Keratinocyte (primary cell): ENCODE data around the gene NOL3. TPM values are rescaled to one million over a fixed set of nuclear protein-coding genes. Genes with fewer than 3 reads are reported as not detected.

ENCODE experiments used
- DNase-seq: peaks from one replicate; pipeline ENCODE4 v3.0.0-alpha.2; 2011; ENCODE audit warnings: low read depth, missing footprints, low spot score
- FAIRE-seq: peaks from 2 replicates; lab custom pipeline; 2011; peaks lifted over from hg19 to GRCh38; lab: Jason Lieb, UNC
- H2AFZ ChIP-seq: 2 replicates; pipeline ENCODE4 v1.6.0; 2012; ENCODE audit warnings: low read length, control low read depth, inconsistent platforms; ENCODE audit not compliant: control insufficient read depth
- H3K27ac ChIP-seq: 2 replicates; pipeline ENCODE4 v1.5.1; 2011; ENCODE audit warnings: low read length; ENCODE audit not compliant: control insufficient read depth, insufficient read depth
- H3K27me3 ChIP-seq: 3 replicates; pipeline ENCODE4 v1.6.0; 2011; ENCODE audit warnings: low read length; ENCODE audit not compliant: control insufficient read depth, insufficient read depth; ENCODE audit errors: extremely low read depth
- H3K36me3 ChIP-seq, 2 experiments: 2 replicates in 1 of 2; 3 replicates in 1 of 2; pipeline ENCODE4 v1.5.1; 2011; ENCODE audit warnings: low read length in 2 of 2, mild to moderate bottlenecking in 1 of 2; ENCODE audit not compliant: control insufficient read depth in 2 of 2, insufficient read depth in 2 of 2; ENCODE audit errors: extremely low read depth in 1 of 2
- H3K4me1 ChIP-seq: 3 replicates; pipeline ENCODE4 v1.5.1; 2011; ENCODE audit warnings: low read length; ENCODE audit not compliant: control insufficient read depth, insufficient read depth; ENCODE audit errors: extremely low read depth
- H3K4me2 ChIP-seq: 3 replicates; pipeline ENCODE4 v1.6.0; 2011; ENCODE audit warnings: low read depth, low read length; ENCODE audit not compliant: control insufficient read depth, insufficient read depth; ENCODE audit errors: extremely low read depth
- H3K4me3 ChIP-seq, 3 experiments: fragments of 200-600 bp in 1 of 3; sonication (generic) in 1 of 3; 2 replicates in 2 of 3; 3 replicates in 1 of 3; pipeline ENCODE4 v1.5.1; 2011 to 2016; ENCODE audit warnings: low read length in 3 of 3, mild to moderate bottlenecking in 3 of 3, control low read depth in 2 of 3, inconsistent platforms in 1 of 3, low read depth in 1 of 3, mixed read lengths in 1 of 3, mixed run types in 1 of 3, moderate library complexity in 1 of 3; ENCODE audit not compliant: control insufficient read depth in 2 of 3, insufficient read depth in 2 of 3; ENCODE audit errors: extremely low read depth in 1 of 3
- H3K79me2 ChIP-seq: 2 replicates; pipeline ENCODE4 v1.6.0; 2012; ENCODE audit warnings: low read length; ENCODE audit not compliant: control insufficient read depth, insufficient read depth
- H3K9ac ChIP-seq: 3 replicates; pipeline ENCODE4 v1.6.0; 2011; ENCODE audit warnings: low read length; ENCODE audit not compliant: control insufficient read depth, insufficient read depth; ENCODE audit errors: extremely low read depth
- H3K9me1 ChIP-seq: 3 replicates; pipeline ENCODE4 v1.6.0; 2011; ENCODE audit warnings: low read length; ENCODE audit not compliant: control insufficient read depth, insufficient read depth; ENCODE audit errors: extremely low read depth
- H3K9me3 ChIP-seq: 2 replicates; pipeline ENCODE4 v1.5.1; 2012; ENCODE audit warnings: low read depth, low read length; ENCODE audit not compliant: control insufficient read depth
- H4K20me1 ChIP-seq: 3 replicates; pipeline ENCODE4 v1.6.0; 2011; ENCODE audit warnings: low read length; ENCODE audit not compliant: control insufficient read depth, insufficient read depth; ENCODE audit errors: extremely low read depth
- EZH2 ChIP-seq: IDR thresholded peaks from one replicate; pipeline ENCODE4 v1.6.1; 2012; ENCODE audit warnings: inconsistent platforms, mild to moderate bottlenecking, low read length, moderate library complexity
- dilution Hi-C: fragments of 300-500 bp; cut with MboI; formaldehyde crosslinking; loops from one replicate; pipeline ENCODE4 v1.7.0; 2020; ENCODE audit warnings: low sequenced_read_pairs; ENCODE audit not compliant: extremely low pct_ligation_motif_present
- polyA plus RNA-seq, 5 experiments: library from polyadenylated mRNA; depleted of rRNA in 3 of 5; stranded (reverse) in 3 of 5; stranded (forward) in 1 of 5; unstranded in 1 of 5; fragments of >200 nt; gene quantifications; 1 replicate in 1 of 5; 2 replicates in 3 of 5; 3 replicates in 1 of 5; pipeline versions ENCODE4 v1.2.1 to v1.2.3, GENCODE V29; 2011 to 2012; ENCODE audit warnings: missing spikeins in 2 of 5, low read depth in 1 of 5, low replicate concordance in 1 of 5
- TF ChIP-seq, protein P1 (sequence below), 3 experiments: IDR thresholded peaks in 1 of 3; conservative IDR thresholded peaks in 1 of 3; optimal IDR thresholded peaks in 1 of 3; 2 replicates in 2 of 3; 3 replicates in 1 of 3; pipeline versions ENCODE3 to v1.5.1; 2011; ENCODE audit warnings: low read length in 3 of 3, mild to moderate bottlenecking in 3 of 3, moderate library complexity in 2 of 3, control low read depth in 1 of 3, inconsistent platforms in 1 of 3; ENCODE audit not compliant: insufficient read depth in 2 of 3; ENCODE audit errors: extremely low read depth in 1 of 3

NOL3 gene
- polyA plus RNA-seq, 1 donor (not counting 4 experiments of a cell fraction or from before 2014, with no cell fraction given) = 16.8 TPM

DNA sequence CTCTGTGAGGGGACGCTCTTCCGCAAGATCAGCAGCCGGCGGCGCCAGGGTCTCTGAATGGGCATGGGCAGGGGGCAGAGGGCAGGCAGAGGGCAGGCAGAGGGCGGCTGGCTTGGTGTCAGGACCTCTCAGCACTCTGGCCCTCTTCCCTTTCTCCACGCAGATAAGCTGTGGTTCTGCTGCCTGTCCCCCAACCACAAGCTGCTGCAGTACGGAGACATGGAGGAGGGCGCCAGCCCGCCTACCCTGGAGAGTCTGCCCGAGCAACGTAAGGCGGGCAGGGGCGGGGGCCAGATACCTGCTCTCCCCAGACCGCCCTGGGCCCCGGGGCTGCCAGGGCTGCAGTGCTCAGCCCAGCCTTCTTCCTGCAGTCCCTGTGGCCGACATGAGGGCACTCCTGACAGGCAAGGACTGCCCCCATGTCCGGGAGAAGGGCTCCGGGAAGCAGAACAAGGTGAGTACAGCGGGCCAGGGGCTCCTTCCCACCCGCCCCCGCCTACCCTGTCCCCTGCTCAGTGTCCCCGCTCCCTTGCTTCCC, 32.7 kb downstream of the NOL3 start:
- no peak overlapping the region for H3K9ac ChIP-seq
- peaks cover 9% of the 10 kb centered on the region for H3K79me2 ChIP-seq
- DNase-seq (no peak), FAIRE-seq (no peak)
- dilution Hi-C loops = no loop called here
- no peak overlapping the region for H2AFZ ChIP-seq
- no peaks in the 10 kb centered on the region for H3K9me3 ChIP-seq
- H3K4me1 ChIP-seq = peaks cover 36% of the 10 kb centered on the region
- H3K9me1 ChIP-seq = peaks cover 6% of the 10 kb centered on the region
- H3K27me3 ChIP-seq = no peaks in the 10 kb centered on the region
- H3K4me3 ChIP-seq = no peak overlapping the region
- TF ChIP-seq, protein P1, sequence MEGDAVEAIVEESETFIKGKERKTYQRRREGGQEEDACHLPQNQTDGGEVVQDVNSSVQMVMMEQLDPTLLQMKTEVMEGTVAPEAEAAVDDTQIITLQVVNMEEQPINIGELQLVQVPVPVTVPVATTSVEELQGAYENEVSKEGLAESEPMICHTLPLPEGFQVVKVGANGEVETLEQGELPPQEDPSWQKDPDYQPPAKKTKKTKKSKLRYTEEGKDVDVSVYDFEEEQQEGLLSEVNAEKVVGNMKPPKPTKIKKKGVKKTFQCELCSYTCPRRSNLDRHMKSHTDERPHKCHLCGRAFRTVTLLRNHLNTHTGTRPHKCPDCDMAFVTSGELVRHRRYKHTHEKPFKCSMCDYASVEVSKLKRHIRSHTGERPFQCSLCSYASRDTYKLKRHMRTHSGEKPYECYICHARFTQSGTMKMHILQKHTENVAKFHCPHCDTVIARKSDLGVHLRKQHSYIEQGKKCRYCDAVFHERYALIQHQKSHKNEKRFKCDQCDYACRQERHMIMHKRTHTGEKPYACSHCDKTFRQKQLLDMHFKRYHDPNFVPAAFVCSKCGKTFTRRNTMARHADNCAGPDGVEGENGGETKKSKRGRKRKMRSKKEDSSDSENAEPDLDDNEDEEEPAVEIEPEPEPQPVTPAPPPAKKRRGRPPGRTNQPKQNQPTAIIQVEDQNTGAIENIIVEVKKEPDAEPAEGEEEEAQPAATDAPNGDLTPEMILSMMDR (optimal IDR thresholded peaks at IDR 0.05 in 1 of 3, IDR thresholded peaks at IDR 0.05 in 1 of 3, conservative IDR thresholded peaks at IDR 0.05 in 1 of 3; ENCODE audit: extremely low read depth in 1 of 3, insufficient read depth in 2 of 3, low read length in 3 of 3) = no peak
- no peak for TF ChIP-seq EZH2
- H3K27ac ChIP-seq = no peak overlapping the region
- no peaks in the 10 kb centered on the region for H4K20me1 ChIP-seq
- no peak overlapping the region for H3K4me2 ChIP-seq
- peaks cover 5 to 26% of the 10 kb centered on the region in 2 experiments for H3K36me3 ChIP-seq

DNA sequence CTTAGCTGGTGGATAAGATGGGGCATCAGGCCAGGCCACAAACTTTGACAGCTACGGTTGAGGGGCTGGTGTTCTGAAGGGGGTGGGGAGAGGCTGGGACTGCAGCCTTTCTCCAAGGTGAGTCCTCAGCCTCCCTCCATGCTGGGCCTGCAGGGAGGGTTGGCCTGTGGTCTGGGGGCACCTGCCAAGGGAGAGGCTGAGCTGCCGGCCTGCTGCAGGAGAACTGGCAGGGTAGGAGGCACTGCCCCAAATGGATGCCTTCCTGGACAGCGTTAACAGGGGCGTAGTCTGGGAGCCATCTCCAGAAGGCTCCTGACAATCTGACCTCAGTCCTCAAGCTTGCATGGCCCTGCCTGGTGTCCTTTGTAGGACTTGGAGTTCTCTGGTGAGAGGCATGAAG, 33.7 kb downstream of the NOL3 start:
- dilution Hi-C loops = no loop called here
- no peak for DNase-seq

More for the DNA sequence above, 33.7 kb downstream of the NOL3 start:
- H4K20me1 ChIP-seq = no peaks in the 10 kb centered on the region
- H3K9me3 ChIP-seq = no peaks in the 10 kb centered on the region
- H3K36me3 ChIP-seq = peaks cover 3 to 26% of the 10 kb centered on the region in 2 experiments
- H3K27ac ChIP-seq = no peak overlapping the region
- no peak overlapping the region for H3K4me3 ChIP-seq
- no peaks in the 10 kb centered on the region for H3K27me3 ChIP-seq
- H3K79me2 ChIP-seq = peaks cover 9% of the 10 kb centered on the region
- H3K9me1 ChIP-seq = peaks cover 6% of the 10 kb centered on the region
- H3K9ac ChIP-seq = no peak overlapping the region
- no peak for FAIRE-seq
- no peak overlapping the region for H3K4me2 ChIP-seq
- no peak overlapping the region for H2AFZ ChIP-seq
- no peak for TF ChIP-seq EZH2
- TF ChIP-seq, protein P1 (optimal IDR thresholded peaks at IDR 0.05 in 1 of 3, IDR thresholded peaks at IDR 0.05 in 1 of 3, conservative IDR thresholded peaks at IDR 0.05 in 1 of 3; ENCODE audit: extremely low read depth in 1 of 3, insufficient read depth in 2 of 3, low read length in 3 of 3) = no peak
- peaks cover 32% of the 10 kb centered on the region for H3K4me1 ChIP-seq
